D721Med (cell line): Measurements from ENCODE around the gene IL1RAPL1.

Experiments
- DNase-seq: peaks from one replicate; pipeline ENCODE4 v3.0.0; 2011; ENCODE audit warnings: low spot score; ENCODE audit not compliant: insufficient read length
- FAIRE-seq: peaks from 2 replicates; lab custom pipeline; 2011; peaks lifted over from hg19 to GRCh38; lab: Jason Lieb, UNC
- CTCF ChIP-seq: IDR thresholded peaks from 2 replicates; pipeline ENCODE4 v1.5.1; 2012; ENCODE audit warnings: mild to moderate bottlenecking, control low read depth; ENCODE audit not compliant: insufficient read depth; ENCODE audit errors: missing control alignments

Gene IL1RAPL1

GRCh38 chrX:29215251-29215650, 628.0 kb downstream of the IL1RAPL1 start:
- FAIRE-seq: no peak
- DNase-seq: no peak
- TF ChIP-seq CTCF: no peak

GRCh38 chrX:29225670-29226069, 638.4 kb downstream of the IL1RAPL1 start:
- no peak for FAIRE-seq
- TF ChIP-seq CTCF: no peak
- no peak for DNase-seq

- TF ChIP-seq CTCF: no peak
- DNase-seq (no peak), FAIRE-seq (no peak)
These were observed 642.6 kb downstream of the IL1RAPL1 start for GRCh38 chrX:29229802-29230201.

GRCh38 chrX:29231800-29232199, 644.6 kb downstream of the IL1RAPL1 start:
- FAIRE-seq (no peak), DNase-seq (no peak)
- peak; percentile 14 for TF ChIP-seq CTCF

GRCh38 chrX:29233592-29234183, 646.4 kb downstream of the IL1RAPL1 start:
- no peak for TF ChIP-seq CTCF
- DNase-seq: no peak
- no peak for FAIRE-seq

- DNase-seq: no peak
- TF ChIP-seq CTCF: no peak
- no peak for FAIRE-seq
These were observed 650.7 kb downstream of the IL1RAPL1 start for GRCh38 chrX:29237972-29238371.

GRCh38 chrX:29241809-29242208, 654.6 kb downstream of the IL1RAPL1 start:
- no peak for TF ChIP-seq CTCF
- DNase-seq (no peak), FAIRE-seq (no peak)
